ENCODE data around the gene SLIT1. TPM values are rescaled to one million over a fixed set of nuclear protein-coding genes. Genes with fewer than 3 reads are reported as not detected.

Gene SLIT1
- polyA plus RNA-seq, 1 donor (not counting 4 experiments of a cell fraction or from before 2014, with no cell fraction given), result 0.01 TPM

DNA sequence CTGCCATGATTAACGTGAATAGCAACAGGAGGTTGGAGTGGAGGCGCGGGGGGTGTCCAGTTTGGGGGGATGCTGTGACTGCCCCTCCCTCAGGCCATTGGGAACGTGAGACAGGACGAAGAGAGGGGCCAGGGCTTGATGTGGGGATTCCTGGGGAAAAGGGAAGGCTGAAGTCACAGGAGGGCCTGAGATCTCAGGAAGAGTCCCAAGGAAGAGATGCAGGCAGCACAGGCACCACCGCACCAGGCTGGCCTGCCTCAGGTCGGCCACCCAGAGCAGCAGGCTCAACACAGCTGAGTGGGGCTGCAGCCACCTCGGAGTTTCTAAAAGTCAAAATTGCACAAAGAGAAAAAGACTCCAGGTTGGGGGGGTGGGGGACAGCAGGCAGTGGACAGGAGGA is 86.7 kb downstream of the SLIT1 start:
- DNase-seq (ENCODE audit: low read depth, low spot score) (no peak), FAIRE-seq (no peak)
- peaks cover 39% of the 10 kb centered on the region for H3K27me3 ChIP-seq (ENCODE audit: control insufficient read depth, extremely low read depth, insufficient read depth, low read length)
- dilution Hi-C loops (cut with MboI; ENCODE audit: extremely low pct_ligation_motif_present, low sequenced_read_pairs), result no loop called here
- no peak overlapping the region for H3K27ac ChIP-seq (ENCODE audit: control insufficient read depth, insufficient read depth, low read length)
- no peaks in the 10 kb centered on the region for H3K79me2 ChIP-seq (ENCODE audit: control insufficient read depth, insufficient read depth, low read length)
- H3K36me3 ChIP-seq (ENCODE audit: control insufficient read depth in 2 of 2, extremely low read depth in 1 of 2, insufficient read depth in 2 of 2, low read length in 2 of 2), result no peaks in the 10 kb centered on the region
- no peak overlapping the region for H2AFZ ChIP-seq (ENCODE audit: control insufficient read depth, low read length)
- TF ChIP-seq, protein P1, sequence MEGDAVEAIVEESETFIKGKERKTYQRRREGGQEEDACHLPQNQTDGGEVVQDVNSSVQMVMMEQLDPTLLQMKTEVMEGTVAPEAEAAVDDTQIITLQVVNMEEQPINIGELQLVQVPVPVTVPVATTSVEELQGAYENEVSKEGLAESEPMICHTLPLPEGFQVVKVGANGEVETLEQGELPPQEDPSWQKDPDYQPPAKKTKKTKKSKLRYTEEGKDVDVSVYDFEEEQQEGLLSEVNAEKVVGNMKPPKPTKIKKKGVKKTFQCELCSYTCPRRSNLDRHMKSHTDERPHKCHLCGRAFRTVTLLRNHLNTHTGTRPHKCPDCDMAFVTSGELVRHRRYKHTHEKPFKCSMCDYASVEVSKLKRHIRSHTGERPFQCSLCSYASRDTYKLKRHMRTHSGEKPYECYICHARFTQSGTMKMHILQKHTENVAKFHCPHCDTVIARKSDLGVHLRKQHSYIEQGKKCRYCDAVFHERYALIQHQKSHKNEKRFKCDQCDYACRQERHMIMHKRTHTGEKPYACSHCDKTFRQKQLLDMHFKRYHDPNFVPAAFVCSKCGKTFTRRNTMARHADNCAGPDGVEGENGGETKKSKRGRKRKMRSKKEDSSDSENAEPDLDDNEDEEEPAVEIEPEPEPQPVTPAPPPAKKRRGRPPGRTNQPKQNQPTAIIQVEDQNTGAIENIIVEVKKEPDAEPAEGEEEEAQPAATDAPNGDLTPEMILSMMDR (optimal IDR thresholded peaks at IDR 0.05 in 1 of 3, IDR thresholded peaks at IDR 0.05 in 1 of 3, conservative IDR thresholded peaks at IDR 0.05 in 1 of 3; ENCODE audit: extremely low read depth in 1 of 3, insufficient read depth in 2 of 3, low read length in 3 of 3), result no peak
- no peak for TF ChIP-seq EZH2 (IDR thresholded peaks at IDR 0.05; ENCODE audit: low read length)
- no peak overlapping the region for H3K9ac ChIP-seq (ENCODE audit: control insufficient read depth, extremely low read depth, insufficient read depth, low read length)
- no peaks in the 10 kb centered on the region for H4K20me1 ChIP-seq (ENCODE audit: control insufficient read depth, extremely low read depth, insufficient read depth, low read length)
- no peak overlapping the region for H3K4me3 ChIP-seq (ENCODE audit: control insufficient read depth in 2 of 3, extremely low read depth in 1 of 3, insufficient read depth in 2 of 3, low read depth in 1 of 3, low read length in 3 of 3)
- H3K9me3 ChIP-seq (ENCODE audit: control insufficient read depth, low read depth, low read length), result no peaks in the 10 kb centered on the region
- H3K4me2 ChIP-seq (ENCODE audit: control insufficient read depth, extremely low read depth, insufficient read depth, low read depth, low read length), result no peak overlapping the region
- H3K4me1 ChIP-seq (ENCODE audit: control insufficient read depth, extremely low read depth, insufficient read depth, low read length), result no peaks in the 10 kb centered on the region
- no peaks in the 10 kb centered on the region for H3K9me1 ChIP-seq (ENCODE audit: control insufficient read depth, extremely low read depth, insufficient read depth, low read length)

DNA sequence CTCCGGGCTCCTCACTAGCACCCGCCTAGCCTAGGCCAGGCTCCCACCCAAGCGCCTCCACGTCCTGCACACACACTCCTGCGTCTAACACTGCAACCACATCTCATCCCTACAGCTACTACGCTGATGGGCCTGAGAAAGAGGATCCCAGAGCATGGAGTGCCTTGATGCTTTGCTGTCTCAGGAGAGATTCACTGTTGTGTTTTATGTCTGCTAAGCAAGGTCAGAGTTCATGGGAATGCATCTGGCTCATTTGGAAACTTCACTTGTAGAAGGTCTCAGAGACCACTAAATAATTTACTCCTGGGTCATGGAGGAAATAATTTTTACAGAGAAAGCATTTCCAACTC is 88.7 kb downstream of the SLIT1 start:
- FAIRE-seq, result no peak
- dilution Hi-C loops (cut with MboI; ENCODE audit: extremely low pct_ligation_motif_present, low sequenced_read_pairs), result no loop called here

More for the DNA sequence above, 88.7 kb downstream of the SLIT1 start:
- Histone ChIP-seq H2AFZ (ENCODE audit: control insufficient read depth, low read length) (no peak overlapping the region), H4K20me1 (ENCODE audit: control insufficient read depth, extremely low read depth, insufficient read depth, low read length) (no peaks in the 10 kb centered on the region), H3K4me2 (ENCODE audit: control insufficient read depth, extremely low read depth, insufficient read depth, low read depth, low read length) (no peak overlapping the region), H3K9me3 (ENCODE audit: control insufficient read depth, low read depth, low read length) (no peaks in the 10 kb centered on the region), H3K4me3 (ENCODE audit: control insufficient read depth in 2 of 3, extremely low read depth in 1 of 3, insufficient read depth in 2 of 3, low read depth in 1 of 3, low read length in 3 of 3) (no peak overlapping the region), H3K27me3 (ENCODE audit: control insufficient read depth, extremely low read depth, insufficient read depth, low read length) (peaks cover 44% of the 10 kb centered on the region), H3K79me2 (ENCODE audit: control insufficient read depth, insufficient read depth, low read length) (no peaks in the 10 kb centered on the region), H3K27ac (ENCODE audit: control insufficient read depth, insufficient read depth, low read length) (no peak overlapping the region), H3K4me1 (ENCODE audit: control insufficient read depth, extremely low read depth, insufficient read depth, low read length) (no peaks in the 10 kb centered on the region), H3K9me1 (ENCODE audit: control insufficient read depth, extremely low read depth, insufficient read depth, low read length) (no peaks in the 10 kb centered on the region), H3K36me3 (ENCODE audit: control insufficient read depth in 2 of 2, extremely low read depth in 1 of 2, insufficient read depth in 2 of 2, low read length in 2 of 2) (no peaks in the 10 kb centered on the region), H3K9ac (ENCODE audit: control insufficient read depth, extremely low read depth, insufficient read depth, low read length) (no peak overlapping the region)
- no peak for TF ChIP-seq EZH2 (IDR thresholded peaks at IDR 0.05; ENCODE audit: low read length)
- TF ChIP-seq, protein P1 (optimal IDR thresholded peaks at IDR 0.05 in 1 of 3, IDR thresholded peaks at IDR 0.05 in 1 of 3, conservative IDR thresholded peaks at IDR 0.05 in 1 of 3; ENCODE audit: extremely low read depth in 1 of 3, insufficient read depth in 2 of 3, low read length in 3 of 3), result no peak
- no peak for DNase-seq (ENCODE audit: low read depth, low spot score)

Measured in keratinocyte (primary cell).